GM21423 (cell line): Measurements from ENCODE around the gene MMP8.
A peak's percentile ranks its signal among the peaks of the same experiment; 100 is the strongest.

Experiments used
- ATAC-seq: cut with Tn5 transposase; IDR thresholded peaks from one replicate; pipeline ENCODE4 v1.9.1; 2021; ENCODE audit warnings: mild to moderate bottlenecking, moderate library complexity; ENCODE audit not compliant: unreplicated experiment

Gene MMP8

DNA sequence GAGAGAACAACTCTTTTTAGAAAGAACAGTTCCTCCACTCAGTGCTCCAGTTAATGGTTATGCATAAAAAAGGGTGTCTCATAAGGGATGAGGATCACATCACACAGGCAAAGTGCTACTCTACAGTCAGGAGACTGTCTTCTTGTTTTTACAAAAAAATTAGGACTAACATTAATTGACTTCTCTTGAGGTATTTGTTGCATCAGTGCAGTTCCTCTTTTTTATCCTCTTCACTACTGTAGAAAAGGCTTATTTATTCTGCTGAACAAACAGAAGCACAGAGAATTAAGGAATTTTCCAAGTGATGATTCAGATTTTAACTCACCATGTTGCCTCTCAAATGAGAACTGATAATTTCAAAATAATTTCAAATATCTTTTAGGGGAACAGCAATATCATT lies 1.9 kb downstream of the MMP8 start:
- no peak for ATAC-seq

DNA sequence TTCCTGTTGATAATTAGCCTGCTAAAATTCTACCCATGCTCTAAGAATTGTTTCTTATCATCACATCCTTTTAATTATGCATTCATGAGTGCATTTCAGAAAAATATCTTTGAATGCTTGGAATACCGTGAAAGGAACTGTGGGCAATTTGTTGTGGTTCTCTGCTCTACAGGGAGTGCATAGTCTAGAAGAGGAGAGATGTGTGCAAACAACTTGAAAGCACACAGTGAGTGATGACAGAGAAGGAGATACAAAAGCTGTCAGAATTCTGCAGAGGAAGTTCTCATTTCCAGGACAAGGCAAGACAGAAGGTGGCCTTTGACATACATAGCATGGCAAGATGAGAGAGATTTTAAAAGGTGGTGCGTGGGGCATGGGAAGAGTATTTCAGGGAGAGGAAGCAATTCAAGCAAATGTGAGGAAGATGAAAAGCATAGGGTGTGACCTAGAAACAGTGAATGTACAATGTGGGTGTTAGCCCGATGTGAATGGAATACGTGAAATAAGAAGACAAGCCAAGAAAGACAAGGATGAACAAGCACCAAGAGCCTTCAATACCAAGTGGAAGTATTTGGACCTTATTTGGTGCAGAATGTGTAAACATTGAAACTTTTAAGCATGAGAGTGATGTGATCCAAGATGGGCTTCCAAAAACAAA lies 5.0 kb downstream of the MMP8 start:
- no peak for ATAC-seq

- ATAC-seq: no peak
Observed at GRCh38 chr11:102717280-102717679, 7.5 kb downstream of the MMP8 start.

DNA sequence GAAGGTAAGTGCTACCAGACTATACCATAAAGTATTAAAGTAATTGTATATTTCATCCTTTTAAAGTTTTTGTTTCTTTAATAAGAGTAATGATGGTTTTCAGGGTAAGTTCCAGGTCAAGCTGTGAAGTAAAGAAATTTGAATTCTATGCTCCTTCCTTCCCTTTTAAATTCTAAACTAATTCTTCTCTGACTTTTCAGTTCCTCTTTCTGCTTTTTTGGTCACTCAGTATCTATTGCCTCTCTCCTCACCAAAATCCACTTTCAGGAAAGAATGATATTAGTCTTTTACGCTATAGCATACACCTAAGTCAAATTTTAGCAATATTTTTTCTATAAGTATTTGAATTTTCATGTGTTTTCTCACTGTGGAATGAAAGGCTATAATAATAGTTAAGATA lies 8.2 kb downstream of the MMP8 start:
- peak; percentile 80 for ATAC-seq

GRCh38 chr11:102712137-102712536 lies 12.6 kb downstream of the MMP8 start:
- no peak for ATAC-seq

DNA sequence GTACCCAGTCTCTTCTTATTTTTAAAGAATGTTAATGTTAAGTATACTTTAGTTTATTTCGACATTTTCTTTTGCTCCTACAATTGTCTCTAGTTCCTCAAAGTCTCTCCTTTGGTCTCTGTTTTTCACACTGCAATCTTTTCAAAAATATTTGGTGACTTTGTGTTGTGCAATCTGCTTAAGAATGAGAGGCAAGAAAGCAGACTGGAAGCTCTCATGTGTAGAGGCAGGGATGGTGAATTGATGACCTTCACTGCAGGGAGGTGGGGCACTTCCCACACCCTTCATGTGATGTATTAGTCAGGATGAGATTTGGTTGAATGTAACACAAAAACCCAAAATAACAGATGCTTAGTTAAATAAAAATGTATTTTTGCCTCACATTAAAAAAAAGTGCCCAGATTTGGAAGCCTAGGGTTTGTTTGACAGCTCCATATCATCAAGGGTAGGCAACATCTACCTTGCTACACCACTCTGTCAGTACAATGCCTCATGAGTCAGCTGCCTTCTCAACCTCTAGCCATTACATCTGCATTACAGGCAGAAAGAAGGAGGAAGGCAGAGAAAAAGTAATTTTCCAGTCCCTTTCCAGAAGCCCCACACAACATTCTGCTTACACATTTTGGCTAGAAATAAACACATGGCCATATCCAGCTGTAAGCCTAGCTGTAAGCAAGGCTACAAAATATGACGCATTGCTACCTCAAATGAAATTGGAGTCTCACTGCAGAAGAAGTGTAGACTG lies 15.4 kb downstream of the MMP8 start:
- no peak for ATAC-seq

GRCh38 chr11:102708654-102709053 lies 16.1 kb downstream of the MMP8 start:
- no peak for ATAC-seq

GRCh38 chr11:102705626-102706025 lies 19.1 kb downstream of the MMP8 start, which contains the start of gene MMP27:
MMP27 (minus strand) TSS chr11:102705769; CDS start chr11:102705714, 55 bp downstream.
- ATAC-seq: no peak

DNA sequence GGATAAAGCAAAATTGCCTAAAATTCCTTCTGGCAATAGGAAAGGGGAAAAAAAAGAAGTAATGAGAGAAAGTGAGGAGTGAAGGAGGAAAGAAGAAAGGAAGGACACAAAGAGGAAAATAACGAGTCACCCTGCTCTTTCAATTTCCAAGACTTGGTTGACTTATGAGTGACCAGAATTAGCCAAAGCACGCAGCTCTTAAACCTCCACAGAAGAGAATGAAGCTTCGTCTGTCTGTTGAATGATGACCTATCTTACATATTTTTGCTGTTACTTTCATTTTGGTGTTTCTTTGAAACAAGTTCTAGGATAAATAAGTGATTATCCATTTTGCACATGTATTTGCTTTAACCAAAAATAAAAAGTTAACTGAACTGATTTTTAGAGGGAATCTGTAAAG lies 19.9 kb downstream of the MMP8 start:
- ATAC-seq: no peak

GRCh38 chr11:102703826-102704493 lies 20.8 kb downstream of the MMP8 start:
- no peak for ATAC-seq

DNA sequence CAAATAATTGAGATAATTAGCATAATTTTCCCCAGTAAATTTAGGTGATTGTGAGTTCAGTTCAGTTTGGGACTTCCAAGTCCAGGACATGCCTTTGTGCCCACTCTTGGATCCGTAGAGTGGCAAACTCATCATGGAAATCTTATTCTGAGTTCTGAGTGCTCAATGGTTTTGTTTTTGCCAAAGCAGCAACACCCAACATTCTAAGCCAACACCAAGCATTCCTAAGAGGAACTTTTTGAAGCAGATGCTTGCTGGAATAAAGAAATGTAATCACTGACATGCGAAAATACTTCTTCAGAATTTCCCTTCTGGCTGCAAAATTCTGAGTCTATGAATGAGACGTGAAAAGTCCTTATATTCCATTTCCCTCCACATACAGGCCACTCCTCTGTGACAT lies 29.6 kb downstream of the MMP8 start:
- ATAC-seq: no peak

DNA sequence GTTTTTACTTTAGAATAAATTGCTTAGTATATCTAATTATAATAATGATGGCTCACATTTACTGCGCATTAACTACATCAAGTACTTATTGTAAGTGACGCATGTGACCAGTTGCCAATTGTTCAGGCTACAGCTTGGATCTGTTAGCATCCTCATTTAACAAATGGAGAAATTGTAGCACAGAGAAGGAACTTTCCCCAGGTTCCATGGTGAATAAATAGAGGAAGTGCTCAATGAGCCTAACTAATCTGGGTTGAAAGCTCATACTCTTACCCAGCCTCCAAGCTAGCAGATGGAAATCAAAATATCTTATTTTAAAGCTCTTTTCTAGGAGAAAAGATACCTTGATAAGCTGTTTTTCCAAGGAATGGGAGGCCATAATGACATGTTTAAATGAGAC lies 39.0 kb downstream of the MMP8 start:
- ATAC-seq: no peak

DNA sequence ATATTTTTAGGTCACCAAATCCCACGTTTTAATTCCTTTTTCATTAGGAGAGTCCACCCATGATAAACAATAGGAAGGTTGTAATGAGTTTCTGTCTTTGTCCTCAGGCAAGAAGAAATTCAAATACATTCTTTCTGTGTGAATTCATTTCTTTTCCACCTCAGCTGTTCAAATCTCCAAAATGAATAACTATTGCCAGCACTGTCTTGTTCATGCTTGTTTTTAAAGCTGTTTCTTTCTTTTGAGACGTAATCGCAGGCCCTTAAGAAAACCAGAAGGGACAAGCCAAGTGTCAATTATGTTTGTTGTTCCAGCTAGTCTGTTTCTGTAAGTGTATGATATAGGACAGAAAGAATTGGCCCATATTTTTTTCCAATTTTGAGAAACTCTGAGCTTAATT lies 39.4 kb downstream of the MMP8 start:
- ATAC-seq: no peak

DNA sequence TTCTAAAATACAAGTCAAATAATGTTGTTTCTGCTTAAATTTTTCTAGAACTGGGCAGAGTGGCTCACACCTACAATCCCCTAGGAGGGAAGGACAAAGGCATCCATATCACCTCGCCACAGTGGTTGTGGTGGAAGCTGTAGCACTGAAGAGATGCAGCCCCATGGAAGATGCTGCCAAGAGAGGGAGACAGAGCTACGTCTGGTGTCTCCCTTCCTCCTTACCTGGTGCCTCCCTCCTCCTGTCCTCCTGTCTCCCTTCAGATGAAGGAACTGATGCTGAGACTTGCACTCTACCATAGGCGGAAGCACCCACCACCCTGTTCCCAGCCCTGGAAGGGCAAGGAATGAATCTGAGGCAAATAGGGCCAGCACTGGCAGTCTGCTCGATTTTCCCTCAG lies 41.5 kb downstream of the MMP8 start:
- ATAC-seq: no peak

GRCh38 chr11:102680945-102681344 lies 43.8 kb downstream of the MMP8 start:
- no peak for ATAC-seq

DNA sequence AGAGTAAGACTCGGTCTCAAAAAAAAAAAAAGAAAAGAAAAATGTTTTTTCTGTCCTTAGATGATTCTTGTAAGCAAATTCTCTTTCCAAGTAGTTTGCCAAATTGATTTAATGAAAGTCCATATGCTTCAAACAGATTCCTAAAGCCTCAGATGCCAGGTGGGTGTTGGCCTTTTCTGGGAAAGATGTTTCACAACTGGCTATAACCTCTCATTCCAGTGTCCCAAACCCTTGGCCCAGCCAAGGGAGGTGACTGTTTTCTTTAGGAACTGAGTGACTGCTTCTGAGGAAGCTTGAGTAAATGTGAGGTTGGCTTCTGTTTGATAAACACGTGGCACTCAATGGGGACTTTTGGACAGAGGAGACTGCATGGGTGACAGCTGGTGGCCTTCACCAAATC lies 46.7 kb downstream of the MMP8 start:
- no peak for ATAC-seq

- ATAC-seq: no peak
Observed at GRCh38 chr11:102676084-102676483, 48.7 kb downstream of the MMP8 start.

DNA sequence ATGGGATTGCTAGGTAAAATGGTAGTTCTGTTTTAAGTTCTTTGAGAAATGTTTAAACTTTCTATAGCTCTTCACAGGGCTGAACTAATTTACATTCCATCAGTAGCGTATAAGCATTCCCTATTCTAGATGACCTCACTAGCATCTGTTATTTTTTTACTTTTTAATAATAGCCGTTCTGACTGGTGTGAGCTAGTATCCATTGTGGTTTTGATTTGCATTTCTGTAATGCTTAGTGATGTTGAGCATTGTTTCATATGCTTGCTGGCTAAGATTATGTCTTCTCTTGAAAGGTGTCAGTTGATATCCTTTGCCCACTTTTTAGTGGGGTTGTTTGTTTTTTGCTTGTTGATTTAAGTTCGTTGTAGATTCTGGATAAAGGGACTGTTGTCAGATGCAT lies 55.1 kb downstream of the MMP8 start:
- ATAC-seq: peak; percentile 56

GRCh38 chr11:102666331-102666957 lies 58.3 kb downstream of the MMP8 start:
- no peak for ATAC-seq

DNA sequence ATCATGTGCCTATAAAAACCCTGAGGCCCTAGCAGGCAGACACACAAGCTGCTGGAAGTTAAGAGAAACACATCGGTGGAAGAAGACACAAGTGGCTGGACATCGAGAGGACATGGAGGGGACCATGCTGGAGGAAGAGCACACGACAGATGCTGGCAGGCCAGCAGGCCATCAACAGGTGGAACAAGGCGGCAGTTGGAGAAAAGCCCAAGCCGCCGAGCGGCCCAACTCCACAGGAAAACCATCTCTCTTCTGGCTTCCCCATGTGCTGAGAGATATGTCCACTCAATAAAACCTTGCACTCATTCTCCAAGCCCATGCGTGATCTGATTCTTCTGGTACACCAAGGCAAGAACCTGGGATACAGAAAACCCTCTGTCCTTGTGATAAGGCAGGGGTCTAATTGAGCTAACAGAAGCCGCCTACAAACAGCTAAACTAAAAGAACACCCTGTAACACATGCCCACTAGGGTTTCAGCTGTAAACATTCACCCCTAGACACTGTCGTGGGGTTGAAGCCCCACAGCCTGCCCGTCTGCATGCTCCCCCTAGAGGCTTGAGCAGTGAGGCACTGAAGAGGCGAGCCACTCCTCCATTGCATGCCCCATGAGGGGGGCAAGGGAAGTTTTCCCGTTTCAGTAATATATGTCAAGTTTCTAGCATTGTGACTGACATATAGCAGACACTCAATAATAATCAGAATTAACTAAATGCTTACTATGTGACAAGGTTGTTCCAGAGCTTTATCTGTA lies 60.6 kb downstream of the MMP8 start:
- ATAC-seq: peak; percentile 55

DNA sequence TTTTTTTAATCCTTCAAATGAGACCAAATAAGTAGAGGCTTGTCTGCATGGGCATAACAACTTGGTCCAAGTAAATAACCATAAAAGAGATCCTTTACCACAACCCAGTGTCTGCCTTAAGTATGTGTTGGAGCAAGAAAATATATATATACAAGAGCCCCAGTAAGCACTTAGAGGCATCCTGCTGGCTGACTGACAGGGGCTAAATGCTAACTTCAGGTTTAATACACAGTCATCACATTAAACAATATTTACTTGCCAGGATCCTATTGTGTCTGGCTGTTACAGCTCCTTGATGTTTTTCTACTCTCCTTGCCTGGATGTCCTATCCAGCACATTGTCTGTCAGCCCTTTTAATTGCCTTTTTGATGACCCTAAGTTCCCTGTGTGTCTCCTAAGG lies 62.1 kb downstream of the MMP8 start:
- ATAC-seq: no peak
